Measurements from ENCODE around the gene SAMD10. TPM values are rescaled to one million over a fixed set of nuclear protein-coding genes. Genes with fewer than 3 reads are reported as not detected.

SAMD10 gene
- polyA plus RNA-seq, 12 donors = 1.8 to 9.9 (median 2.5) TPM; not detected in 1

Other genes starting within 250 kb of the SAMD10 start
- 10 to 100 TPM in 1 of 12 donors, 1 to 10 TPM in 10, not detected in 1; 1.9 to 11.8 (median 3.6) TPM for gene LIME1, start 243.0 kb downstream of the SAMD10 start, polyA plus RNA-seq (ENCODE audit: insufficient read length in 12 of 12)
- gene SLC2A4RG, start 239.9 kb downstream of the SAMD10 start, polyA plus RNA-seq (ENCODE audit: insufficient read length in 12 of 12) = 100 to 1,000 TPM in 8 of 12 donors, 10 to 100 TPM in 3, not detected in 1; 81.5 to 182 (median 102) TPM
- 10 to 100 TPM in 10 of 12 donors, 1 to 10 TPM in 1, not detected in 1; 9.7 to 23.8 (median 15.9) TPM for gene ZBTB46, start 148.4 kb downstream of the SAMD10 start, polyA plus RNA-seq (ENCODE audit: insufficient read length in 12 of 12)
- not detected for gene ABHD16B, start 118.1 kb downstream of the SAMD10 start, polyA plus RNA-seq (ENCODE audit: insufficient read length in 12 of 12)
- gene TPD52L2, start 114.4 kb downstream of the SAMD10 start, polyA plus RNA-seq (ENCODE audit: insufficient read length in 12 of 12) = 10 to 100 TPM in 11 of 12 donors, not detected in 1; 69.3 to 87.5 (median 77.7) TPM
- gene DNAJC5, start 84.5 kb downstream of the SAMD10 start, polyA plus RNA-seq (ENCODE audit: insufficient read length in 12 of 12) = 10 to 100 TPM in 11 of 12 donors, not detected in 1; 22.3 to 35.9 (median 29.6) TPM
- gene UCKL1, start 23.2 kb downstream of the SAMD10 start, polyA plus RNA-seq (ENCODE audit: insufficient read length in 12 of 12) = 10 to 100 TPM in 11 of 12 donors, not detected in 1; 30.4 to 59.8 (median 44.2) TPM
- 10 to 100 TPM in 11 of 12 donors, not detected in 1; 17.8 to 29.2 (median 22.5) TPM for gene ZNF512B, start 9.7 kb downstream of the SAMD10 start, polyA plus RNA-seq (ENCODE audit: insufficient read length in 12 of 12)
- gene PRPF6, start 1.5 kb upstream of the SAMD10 start, polyA plus RNA-seq (ENCODE audit: insufficient read length in 12 of 12) = 10 to 100 TPM in 11 of 12 donors, not detected in 1; 39.8 to 62.5 (median 50.7) TPM
- gene C20orf204, start 56.5 kb upstream of the SAMD10 start, polyA plus RNA-seq (ENCODE audit: insufficient read length in 12 of 12) = 1 to 10 TPM in 3 of 12 donors, under 1 TPM in 8, not detected in 1; 0.50 to 4.1 (median 0.78) TPM
- gene SOX18, start 70.0 kb upstream of the SAMD10 start, polyA plus RNA-seq (ENCODE audit: insufficient read length in 12 of 12) = 10 to 100 TPM in 4 of 12 donors, 1 to 10 TPM in 7, not detected in 1; 5.8 to 19.3 (median 7.9) TPM
- 10 to 100 TPM in 11 of 12 donors, not detected in 1; 35.5 to 59.2 (median 42.4) TPM for gene TCEA2, start 83.6 kb upstream of the SAMD10 start, polyA plus RNA-seq (ENCODE audit: insufficient read length in 12 of 12)
- gene RGS19, start 99.9 kb upstream of the SAMD10 start, polyA plus RNA-seq (ENCODE audit: insufficient read length in 12 of 12) = 10 to 100 TPM in 2 of 12 donors, 1 to 10 TPM in 9, not detected in 1; 3.9 to 19.6 (median 5.0) TPM
- gene OPRL1, start 100.4 kb upstream of the SAMD10 start, polyA plus RNA-seq (ENCODE audit: insufficient read length in 12 of 12) = 1 to 10 TPM in 5 of 12 donors, under 1 TPM in 5, not detected in 2; 0.82 to 1.5 (median 1.0) TPM
- under 1 TPM in 4 of 12 donors, not detected in 8; 0.16 to 0.44 (median 0.25) TPM for gene LKAAEAR1, start 104.8 kb upstream of the SAMD10 start, polyA plus RNA-seq (ENCODE audit: insufficient read length in 12 of 12)
- gene NPBWR2, start 127.9 kb upstream of the SAMD10 start, polyA plus RNA-seq (ENCODE audit: insufficient read length in 12 of 12) = not detected
- gene MYT1, start 184.8 kb upstream of the SAMD10 start, polyA plus RNA-seq (ENCODE audit: insufficient read length in 12 of 12) = under 1 TPM in 10 of 12 donors, not detected in 2; 0.04 to 0.32 (median 0.11) TPM

All from muscle of arm (tissue), 12 donors.